ENCODE measurements around the gene TBC1D22A. TPM values are rescaled to one million over a fixed set of nuclear protein-coding genes. Genes with fewer than 3 reads are reported as not detected.

Gene TBC1D22A
- total and polyA plus RNA-seq, 8 donors: 13.3 to 53.1 (median 21.5) TPM

DNA sequence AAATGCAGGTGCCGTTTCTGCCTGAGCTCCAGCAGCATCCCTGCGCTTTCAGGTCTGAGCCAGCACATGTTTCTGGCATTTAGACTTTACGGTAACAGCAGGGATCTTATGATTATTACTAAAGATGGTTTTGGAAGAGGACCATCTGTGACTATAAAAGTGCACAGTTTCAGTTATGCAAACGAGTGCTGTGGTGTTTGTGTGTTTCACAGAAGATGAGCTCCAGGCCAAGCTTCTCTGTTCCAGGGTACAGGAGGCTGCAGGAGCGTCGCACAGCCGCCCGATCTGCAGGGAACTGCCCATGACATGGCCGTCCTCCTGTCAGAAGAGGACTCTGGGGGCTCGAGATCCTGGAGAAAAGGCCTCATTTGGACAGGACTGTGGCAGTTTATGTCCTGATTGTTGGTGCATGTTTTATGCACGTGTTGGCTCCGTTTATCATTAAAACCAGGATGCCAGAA lies 297.3 kb downstream of the TBC1D22A start:
- Histone ChIP-seq H3K27me3 (no peaks in the 10 kb centered on the region), H3K36me3 (peaks cover 0 to 71% (median 58%) of the 10 kb centered on the region in 4 donors), H3K27ac (no peak overlapping the region), H3K4me1 (no peaks in the 10 kb centered on the region), H3K9me3 (no peaks in the 10 kb centered on the region), H3K4me3 (no peak overlapping the region)
- no peak for DNase-seq
- intact Hi-C loops (cut with DNase I; ENCODE audit: low total_unique reads): no loop called here
- TF ChIP-seq POLR2AphosphoS5 (IDR thresholded peaks at IDR 0.05) (no peak), EP300 (IDR thresholded peaks at IDR 0.05) (no peak), POLR2A (IDR thresholded peaks at IDR 0.05) (no peak)
- TF ChIP-seq, protein P1, sequence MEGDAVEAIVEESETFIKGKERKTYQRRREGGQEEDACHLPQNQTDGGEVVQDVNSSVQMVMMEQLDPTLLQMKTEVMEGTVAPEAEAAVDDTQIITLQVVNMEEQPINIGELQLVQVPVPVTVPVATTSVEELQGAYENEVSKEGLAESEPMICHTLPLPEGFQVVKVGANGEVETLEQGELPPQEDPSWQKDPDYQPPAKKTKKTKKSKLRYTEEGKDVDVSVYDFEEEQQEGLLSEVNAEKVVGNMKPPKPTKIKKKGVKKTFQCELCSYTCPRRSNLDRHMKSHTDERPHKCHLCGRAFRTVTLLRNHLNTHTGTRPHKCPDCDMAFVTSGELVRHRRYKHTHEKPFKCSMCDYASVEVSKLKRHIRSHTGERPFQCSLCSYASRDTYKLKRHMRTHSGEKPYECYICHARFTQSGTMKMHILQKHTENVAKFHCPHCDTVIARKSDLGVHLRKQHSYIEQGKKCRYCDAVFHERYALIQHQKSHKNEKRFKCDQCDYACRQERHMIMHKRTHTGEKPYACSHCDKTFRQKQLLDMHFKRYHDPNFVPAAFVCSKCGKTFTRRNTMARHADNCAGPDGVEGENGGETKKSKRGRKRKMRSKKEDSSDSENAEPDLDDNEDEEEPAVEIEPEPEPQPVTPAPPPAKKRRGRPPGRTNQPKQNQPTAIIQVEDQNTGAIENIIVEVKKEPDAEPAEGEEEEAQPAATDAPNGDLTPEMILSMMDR (IDR thresholded peaks at IDR 0.05): no peak
- WGBS, 5 donors: 79 to 90% (median 87%) methylated on average over 12 of the region's 12 CpGs

DNA sequence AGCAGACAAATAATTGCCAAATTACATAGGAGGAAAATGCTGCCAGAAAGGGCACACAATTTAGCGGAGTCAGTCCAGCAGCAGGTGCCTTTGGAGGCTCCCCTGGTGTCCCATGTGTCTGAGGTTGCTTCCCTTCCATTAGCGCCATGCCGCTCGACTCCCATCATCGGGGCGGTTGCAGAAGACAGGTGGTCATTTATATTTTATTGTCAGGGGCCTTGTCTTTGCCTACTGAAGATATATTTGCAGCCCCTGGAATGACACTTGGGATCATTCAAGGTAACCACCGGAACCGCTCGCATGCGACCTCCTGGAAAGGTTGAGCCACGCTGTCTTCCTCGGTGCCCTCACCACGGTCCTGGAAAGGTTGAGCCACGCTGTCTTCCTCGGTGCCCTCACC lies 298.3 kb downstream of the TBC1D22A start:
- H3K27me3 ChIP-seq: no peaks in the 10 kb centered on the region
- WGBS, 5 donors: 93 to 98% (median 96%) methylated on average over 15 of the region's 15 CpGs
- H3K4me1 ChIP-seq: no peaks in the 10 kb centered on the region
- no peak overlapping the region for H3K4me3 ChIP-seq
- no peak overlapping the region for H3K27ac ChIP-seq
- TF ChIP-seq POLR2A (IDR thresholded peaks at IDR 0.05) (no peak), POLR2AphosphoS5 (IDR thresholded peaks at IDR 0.05) (no peak), EP300 (IDR thresholded peaks at IDR 0.05) (no peak)
- TF ChIP-seq, protein P1 (IDR thresholded peaks at IDR 0.05): no peak
- no peak for DNase-seq
- peaks cover 0 to 70% (median 58%) of the 10 kb centered on the region in 4 donors for H3K36me3 ChIP-seq
- intact Hi-C loops (cut with DNase I; ENCODE audit: low total_unique reads): no loop called here
- H3K9me3 ChIP-seq: no peaks in the 10 kb centered on the region

DNA sequence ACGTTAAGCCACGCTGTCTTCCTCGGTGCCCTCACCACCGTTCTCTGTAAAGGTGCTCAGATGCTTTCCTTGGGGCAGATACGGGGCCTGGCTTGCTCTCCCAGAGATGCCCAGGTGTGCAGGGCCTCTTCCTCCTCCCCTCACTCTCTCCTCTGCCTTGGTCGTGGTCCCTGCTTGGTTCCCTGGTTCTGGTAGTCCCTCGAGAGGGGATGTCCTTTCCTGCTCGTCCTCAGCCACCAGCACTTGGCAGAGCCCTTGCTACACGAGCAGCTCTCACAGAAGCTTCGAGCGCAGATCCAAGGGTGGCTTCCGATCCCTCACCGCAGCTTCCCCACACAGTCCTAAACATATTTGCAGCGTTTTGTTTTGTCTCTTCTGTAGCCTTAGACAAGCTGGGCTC lies 298.8 kb downstream of the TBC1D22A start:
- TF ChIP-seq EP300 (IDR thresholded peaks at IDR 0.05): no peak
- no peak for TF ChIP-seq POLR2A (IDR thresholded peaks at IDR 0.05)
- TF ChIP-seq, protein P1 (IDR thresholded peaks at IDR 0.05): no peak
- TF ChIP-seq POLR2AphosphoS5 (IDR thresholded peaks at IDR 0.05): no peak
- DNase-seq: no peak
- no peaks in the 10 kb centered on the region for H3K27me3 ChIP-seq
- no peak overlapping the region for H3K27ac ChIP-seq
- no peaks in the 10 kb centered on the region for H3K9me3 ChIP-seq
- WGBS, 5 donors: 92 to 94% (median 93%) methylated on average over 12 to 14 of the region's 14 CpGs
- intact Hi-C loops (cut with DNase I; ENCODE audit: low total_unique reads): no loop called here
- peaks cover 0 to 69% (median 57%) of the 10 kb centered on the region in 4 donors for H3K36me3 ChIP-seq
- H3K4me1 ChIP-seq: no peaks in the 10 kb centered on the region
- H3K4me3 ChIP-seq: no peak overlapping the region

- Histone ChIP-seq H3K27ac (no peak overlapping the region), H3K4me1 (no peaks in the 10 kb centered on the region), H3K4me3 (no peak overlapping the region), H3K27me3 (no peaks in the 10 kb centered on the region), H3K36me3 (peaks cover 0 to 62% (median 50%) of the 10 kb centered on the region in 4 donors), H3K9me3 (no peaks in the 10 kb centered on the region)
- 92 to 97% (median 95%) methylated on average over 10 of the region's 10 CpGs for WGBS, 5 donors
- no peak for DNase-seq
- intact Hi-C loops (cut with DNase I; ENCODE audit: low total_unique reads): no loop called here
- no peak for TF ChIP-seq POLR2AphosphoS5 (IDR thresholded peaks at IDR 0.05)
- TF ChIP-seq, protein P1 (IDR thresholded peaks at IDR 0.05): no peak
Measured at GRCh38 chr22:47062126-47062525, 299.7 kb downstream of the TBC1D22A start.
